ENCODE results near the gene DHRS2.
"Not testable (repeated sequence)": the region's sequence is repeated elsewhere in the genome, so short reads cannot be mapped to it uniquely, and the experiment has no call there.

The DHRS2 gene

GRCh38 chr14:23634698-23635412, 1.3 kb upstream of the DHRS2 start:
- not testable (repeated sequence) for DNase-seq

GRCh38 chr14:23637312-23637654, 1.1 kb downstream of the DHRS2 start:
- not testable (repeated sequence) for DNase-seq

GRCh38 chr14:23637655-23638413, 1.7 kb downstream of the DHRS2 start:
- not testable (repeated sequence) for DNase-seq

- no peak for DNase-seq
Measured at GRCh38 chr14:23638414-23639047, 2.4 kb downstream of the DHRS2 start.

GRCh38 chr14:23639048-23639890, 3.1 kb downstream of the DHRS2 start:
- no peak for DNase-seq

- DNase-seq, result no peak
Measured at GRCh38 chr14:23639891-23640523, 3.8 kb downstream of the DHRS2 start.

GRCh38 chr14:23640524-23641141, 4.5 kb downstream of the DHRS2 start:
- peak; percentile 60 for DNase-seq

- DNase-seq, result no peak
Measured at GRCh38 chr14:23641180-23641914, 5.2 kb downstream of the DHRS2 start.

- DNase-seq, result no peak
Measured at GRCh38 chr14:23641915-23642588, 5.9 kb downstream of the DHRS2 start.

GRCh38 chr14:23643533-23644194, 7.5 kb downstream of the DHRS2 start:
- DNase-seq, result no peak

- no peak for DNase-seq
Measured at GRCh38 chr14:23644195-23644918, 8.2 kb downstream of the DHRS2 start.

- DNase-seq, result no peak
Measured at GRCh38 chr14:23644919-23645336, 8.8 kb downstream of the DHRS2 start.

GRCh38 chr14:23645504-23645811, 9.3 kb downstream of the DHRS2 start:
- DNase-seq, result no peak

GRCh38 chr14:23645812-23646647, 9.9 kb downstream of the DHRS2 start:
- no peak for DNase-seq

- no peak for DNase-seq
Measured at GRCh38 chr14:23646648-23647549, 10.7 kb downstream of the DHRS2 start.

- DNase-seq, result no peak
Measured at GRCh38 chr14:23647619-23648018, 11.5 kb downstream of the DHRS2 start.

- no peak for DNase-seq
Measured at GRCh38 chr14:23648764-23649460, 12.7 kb downstream of the DHRS2 start.
